WI38 (cell line): ENCODE data around the gene WNT6.

ENCODE experiments used
- H3K4me3 ChIP-seq: 2 replicates; pipeline ENCODE4 v1.5.1; 2011; ENCODE audit warnings: low read depth, mild to moderate bottlenecking, control low read depth, low read length
- TF ChIP-seq, protein P1 (sequence below): IDR thresholded peaks from 2 replicates; pipeline ENCODE4 v1.5.1; 2012; ENCODE audit warnings: low read depth, mild to moderate bottlenecking, control low read depth, low read length

WNT6 gene

DNA sequence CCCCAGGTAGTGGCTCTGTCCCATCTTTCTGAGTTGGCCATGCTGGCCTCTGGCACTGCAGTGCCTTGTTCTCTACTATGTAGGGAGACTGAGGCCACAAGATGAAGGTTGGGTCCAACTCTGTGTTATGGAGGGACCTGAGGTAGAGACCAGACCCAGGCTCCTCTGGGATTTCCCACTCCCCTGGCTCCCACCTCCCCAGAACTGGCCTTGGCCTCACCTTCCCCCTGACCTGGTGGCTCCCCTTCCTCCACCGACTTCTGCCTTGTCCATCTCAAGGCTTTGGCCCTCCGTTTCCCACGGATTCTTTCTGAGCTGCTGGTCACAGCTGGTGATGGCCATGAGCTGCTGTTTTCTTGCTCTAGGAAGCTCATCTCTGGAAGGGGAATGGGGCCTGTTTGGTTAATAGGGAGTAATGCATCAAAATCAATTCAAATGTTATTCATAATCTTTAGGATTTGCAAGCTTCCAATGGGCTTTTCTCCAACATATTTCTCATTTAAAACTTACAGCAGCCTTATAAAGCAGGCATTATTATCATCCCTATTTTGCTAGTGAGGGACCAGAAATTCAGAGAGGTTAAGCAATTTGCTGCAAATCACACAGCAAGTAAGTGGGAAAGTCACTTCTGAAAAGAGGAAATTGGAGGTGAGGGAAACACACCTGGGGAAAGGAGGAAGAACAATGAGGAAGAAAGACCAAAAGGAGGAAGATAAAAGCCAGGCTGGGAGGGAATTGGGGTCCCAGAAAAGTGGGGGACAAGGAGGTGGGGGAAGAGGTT is 28.9 kb upstream of the WNT6 start:
- TF ChIP-seq, protein P1, sequence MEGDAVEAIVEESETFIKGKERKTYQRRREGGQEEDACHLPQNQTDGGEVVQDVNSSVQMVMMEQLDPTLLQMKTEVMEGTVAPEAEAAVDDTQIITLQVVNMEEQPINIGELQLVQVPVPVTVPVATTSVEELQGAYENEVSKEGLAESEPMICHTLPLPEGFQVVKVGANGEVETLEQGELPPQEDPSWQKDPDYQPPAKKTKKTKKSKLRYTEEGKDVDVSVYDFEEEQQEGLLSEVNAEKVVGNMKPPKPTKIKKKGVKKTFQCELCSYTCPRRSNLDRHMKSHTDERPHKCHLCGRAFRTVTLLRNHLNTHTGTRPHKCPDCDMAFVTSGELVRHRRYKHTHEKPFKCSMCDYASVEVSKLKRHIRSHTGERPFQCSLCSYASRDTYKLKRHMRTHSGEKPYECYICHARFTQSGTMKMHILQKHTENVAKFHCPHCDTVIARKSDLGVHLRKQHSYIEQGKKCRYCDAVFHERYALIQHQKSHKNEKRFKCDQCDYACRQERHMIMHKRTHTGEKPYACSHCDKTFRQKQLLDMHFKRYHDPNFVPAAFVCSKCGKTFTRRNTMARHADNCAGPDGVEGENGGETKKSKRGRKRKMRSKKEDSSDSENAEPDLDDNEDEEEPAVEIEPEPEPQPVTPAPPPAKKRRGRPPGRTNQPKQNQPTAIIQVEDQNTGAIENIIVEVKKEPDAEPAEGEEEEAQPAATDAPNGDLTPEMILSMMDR, result no peak

DNA sequence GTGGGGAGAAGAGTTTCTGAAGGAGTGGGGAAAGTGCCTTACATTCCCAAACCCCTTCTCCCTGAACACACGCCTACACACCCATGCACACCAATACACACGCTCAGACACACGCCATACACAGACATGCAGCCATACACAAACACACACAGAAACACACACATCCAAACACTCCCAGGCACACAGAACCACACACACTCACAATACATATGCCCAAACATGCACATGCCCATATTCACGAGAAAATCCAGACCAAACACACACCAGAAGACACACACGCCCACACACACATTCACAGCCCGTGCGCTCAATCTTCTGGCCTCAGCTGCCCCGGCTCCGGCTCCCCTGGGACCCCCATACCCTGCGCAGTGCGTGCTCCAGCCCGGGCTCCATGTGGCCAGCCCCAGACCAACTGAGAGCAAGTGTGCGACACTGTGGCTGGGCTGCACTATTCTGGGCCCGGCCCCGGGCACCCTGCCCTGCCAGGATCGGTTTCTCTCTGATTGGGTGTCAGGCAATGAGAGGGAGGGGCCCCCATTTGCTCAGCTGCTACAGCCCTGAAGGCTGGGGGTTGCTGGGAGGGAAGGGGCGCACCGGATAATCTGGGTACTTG is 28.1 kb upstream of the WNT6 start, which contains the start of gene PRKAG3:
TSS of gene PRKAG3 (minus strand) at position 426 of the 613 bp plus-strand sequence.
- H3K4me3 ChIP-seq, result no peak within 1 kb of the TSS
- TF ChIP-seq, protein P1, result no peak

More for the DNA sequence above, 28.9 kb upstream of the WNT6 start:
- H3K4me3 ChIP-seq, result no peak overlapping the region

DNA sequence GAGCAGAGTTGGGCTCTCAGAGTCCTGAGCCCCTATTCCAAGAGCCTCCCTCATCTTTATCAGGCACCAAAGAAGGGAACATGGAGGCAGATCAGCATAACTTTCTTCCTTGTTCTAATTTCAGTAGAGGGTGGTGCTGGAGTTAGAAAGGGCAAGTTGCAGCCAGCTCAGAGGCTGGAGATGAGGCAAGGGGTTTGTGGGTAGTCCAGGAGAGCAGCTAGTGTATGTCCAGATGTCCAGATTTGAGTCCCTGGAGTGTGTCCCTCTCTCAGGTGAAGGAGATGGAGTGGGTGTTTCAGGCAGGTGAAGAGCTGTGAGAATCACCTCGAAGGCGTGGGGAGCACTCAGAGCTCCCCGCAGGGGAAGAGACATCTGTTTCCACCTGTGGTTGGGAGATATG is 27.5 kb upstream of the WNT6 start:
- TF ChIP-seq, protein P1, result no peak
- no peak overlapping the region for H3K4me3 ChIP-seq

DNA sequence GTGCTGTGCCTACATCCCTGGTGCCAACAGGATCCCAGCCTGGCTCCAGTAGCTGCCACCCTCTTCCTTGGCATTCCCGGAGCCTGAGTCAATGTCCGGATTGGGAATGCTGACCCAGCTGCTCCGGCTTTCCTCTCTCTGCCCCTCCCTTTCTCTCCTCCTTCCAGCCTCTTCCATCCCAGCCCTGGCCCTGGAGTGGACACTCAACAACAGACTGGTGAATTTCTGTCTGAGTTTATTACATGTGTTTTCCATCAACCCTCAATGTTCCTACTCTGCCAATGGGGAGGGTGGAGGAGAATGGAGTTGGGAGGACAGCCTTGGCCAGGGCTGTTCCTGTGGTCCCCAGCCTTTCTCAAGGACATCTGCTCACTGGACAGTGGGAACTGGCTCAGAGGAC is 27.1 kb upstream of the WNT6 start:
- no peak overlapping the region for H3K4me3 ChIP-seq
- TF ChIP-seq, protein P1, result no peak

DNA sequence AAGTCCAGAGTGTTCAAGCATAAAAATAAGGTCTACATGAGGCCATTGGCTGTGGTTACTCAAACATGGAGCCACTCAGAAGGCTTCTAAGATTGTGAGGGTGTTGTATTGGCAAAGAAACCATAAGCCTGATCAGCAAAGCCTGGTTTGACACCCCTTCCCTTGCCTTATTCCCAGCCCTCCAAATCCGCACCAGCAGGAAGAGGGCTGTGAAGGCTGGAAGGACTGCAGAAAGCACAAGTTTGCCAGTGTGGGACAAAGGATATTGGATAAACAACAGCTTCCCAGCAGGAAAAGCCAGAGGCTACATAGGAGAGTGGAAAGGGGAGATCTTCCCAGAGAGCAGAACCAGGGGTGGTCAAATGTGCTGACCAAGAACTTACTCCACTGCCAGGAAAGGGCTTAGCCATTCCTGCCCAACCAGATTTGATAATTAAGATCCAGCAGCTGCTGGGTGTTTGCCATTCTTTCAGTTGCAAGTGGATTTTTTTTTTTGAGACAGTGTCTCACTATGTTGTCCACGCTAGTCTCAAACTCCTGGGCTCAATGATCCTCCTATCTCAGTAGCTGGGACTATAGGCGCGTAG is 26.5 kb upstream of the WNT6 start:
- TF ChIP-seq, protein P1, result no peak
- H3K4me3 ChIP-seq, result no peak overlapping the region

DNA sequence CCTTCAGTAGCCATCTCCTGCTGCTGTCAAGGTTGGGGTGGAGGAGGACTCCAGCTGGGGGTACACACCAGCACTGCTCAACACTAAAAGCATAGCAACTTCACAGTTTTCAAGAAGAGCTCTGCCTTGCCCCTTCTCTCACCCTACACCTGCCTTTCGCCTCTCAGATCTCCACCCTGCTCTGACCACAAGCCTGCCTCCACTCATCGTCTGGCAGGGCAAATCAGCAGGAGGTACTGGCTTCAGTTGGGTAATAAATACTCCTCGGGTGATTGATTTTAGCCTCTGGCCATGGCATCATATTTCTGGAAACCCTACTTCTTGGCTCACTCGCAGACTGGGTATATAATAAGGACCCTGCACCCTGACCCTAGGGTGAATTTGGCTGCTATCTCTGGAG is 24.9 kb upstream of the WNT6 start:
- H3K4me3 ChIP-seq, result no peak overlapping the region
- TF ChIP-seq, protein P1, result no peak

DNA sequence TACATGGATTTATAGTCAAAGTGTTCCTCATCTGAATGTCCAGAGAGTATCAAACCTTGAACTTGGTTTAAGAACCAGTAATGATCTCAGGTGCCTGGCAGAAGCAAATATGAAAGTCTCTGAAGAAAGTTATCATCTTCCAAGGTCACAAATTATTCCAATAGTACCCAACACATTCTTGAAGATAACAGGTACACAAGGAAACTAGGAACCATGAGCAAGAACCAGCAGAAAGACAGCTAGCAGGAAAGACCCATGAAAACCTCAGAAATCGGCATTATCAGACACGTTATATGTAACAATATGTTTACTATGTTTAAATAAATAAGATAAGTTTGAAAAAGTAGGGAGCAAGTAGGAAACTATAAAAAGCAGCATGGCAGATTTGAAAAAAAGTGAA is 22.1 kb upstream of the WNT6 start:
- H3K4me3 ChIP-seq, result no peak overlapping the region
- TF ChIP-seq, protein P1, result no peak
